ENCODE measurements around the gene GNAO1.

GNAO1 gene

GRCh38 chr16:56262551-56263245 lies 71.4 kb downstream of the GNAO1 start:
- Mint-ChIP-seq H3K27ac (no peak overlapping the region), H3K9me3 (no peaks in the 10 kb centered on the region)
- ATAC-seq, result no peak

GRCh38 chr16:56263711-56264608 lies 72.7 kb downstream of the GNAO1 start:
- ATAC-seq, result no peak
- peaks cover 15% of the 10 kb centered on the region for H3K4me1 Mint-ChIP-seq
- peaks cover 12% of the 10 kb centered on the region for H3K27me3 Mint-ChIP-seq
- H3K9me3 Mint-ChIP-seq, result no peaks in the 10 kb centered on the region
- no peak overlapping the region for H3K4me3 Mint-ChIP-seq
- H3K36me3 Mint-ChIP-seq, result no peaks in the 10 kb centered on the region
- no peak overlapping the region for H3K27ac Mint-ChIP-seq

More at GRCh38 chr16:56262551-56263245, 71.4 kb downstream of the GNAO1 start:
- Mint-ChIP-seq H3K27me3 (no peaks in the 10 kb centered on the region), H3K4me1 (peaks cover 15% of the 10 kb centered on the region), H3K36me3 (no peaks in the 10 kb centered on the region), H3K4me3 (no peak overlapping the region)

GRCh38 chr16:56264609-56264972 lies 73.3 kb downstream of the GNAO1 start:
- Mint-ChIP-seq H3K9me3 (no peaks in the 10 kb centered on the region), H3K27ac (no peak overlapping the region), H3K4me1 (peaks cover 15% of the 10 kb centered on the region), H3K4me3 (no peak overlapping the region), H3K36me3 (no peaks in the 10 kb centered on the region), H3K27me3 (peaks cover 19% of the 10 kb centered on the region)
- no peak for ATAC-seq

- Mint-ChIP-seq H3K9me3 (no peaks in the 10 kb centered on the region), H3K4me1 (peaks cover 15% of the 10 kb centered on the region), H3K36me3 (no peaks in the 10 kb centered on the region), H3K27ac (no peak overlapping the region), H3K4me3 (no peak overlapping the region), H3K27me3 (peaks cover 20% of the 10 kb centered on the region)
- ATAC-seq, result no peak
Observed at GRCh38 chr16:56265184-56265583, 73.9 kb downstream of the GNAO1 start.

- Mint-ChIP-seq H3K27ac (no peak overlapping the region), H3K36me3 (no peaks in the 10 kb centered on the region), H3K9me3 (no peaks in the 10 kb centered on the region), H3K27me3 (peaks cover 23% of the 10 kb centered on the region), H3K4me1 (peaks cover 15% of the 10 kb centered on the region), H3K4me3 (no peak overlapping the region)
- no peak for ATAC-seq
Observed at GRCh38 chr16:56265746-56266145, 74.5 kb downstream of the GNAO1 start.

GRCh38 chr16:56266641-56267607 lies 75.6 kb downstream of the GNAO1 start:
- Mint-ChIP-seq H3K4me3 (no peak overlapping the region), H3K9me3 (no peaks in the 10 kb centered on the region), H3K4me1 (peaks cover 14% of the 10 kb centered on the region), H3K27ac (no peak overlapping the region), H3K27me3 (peaks cover 28% of the 10 kb centered on the region), H3K36me3 (no peaks in the 10 kb centered on the region)
- no peak for ATAC-seq

GRCh38 chr16:56267888-56268287 lies 76.6 kb downstream of the GNAO1 start:
- H3K9me3 Mint-ChIP-seq, result no peaks in the 10 kb centered on the region
- peaks cover 28% of the 10 kb centered on the region for H3K27me3 Mint-ChIP-seq
- no peak overlapping the region for H3K27ac Mint-ChIP-seq
- H3K36me3 Mint-ChIP-seq, result no peaks in the 10 kb centered on the region
- no peak for ATAC-seq
- peaks cover 4% of the 10 kb centered on the region for H3K4me1 Mint-ChIP-seq
- H3K4me3 Mint-ChIP-seq, result no peak overlapping the region

- H3K4me1 Mint-ChIP-seq, result no peaks in the 10 kb centered on the region
- no peaks in the 10 kb centered on the region for H3K36me3 Mint-ChIP-seq
- ATAC-seq, result no peak
- no peaks in the 10 kb centered on the region for H3K9me3 Mint-ChIP-seq
- no peak overlapping the region for H3K27ac Mint-ChIP-seq
- H3K4me3 Mint-ChIP-seq, result no peak overlapping the region
- H3K27me3 Mint-ChIP-seq, result peaks cover 32% of the 10 kb centered on the region
Observed at GRCh38 chr16:56268799-56269198, 77.5 kb downstream of the GNAO1 start.

GRCh38 chr16:56269281-56269680 lies 78.0 kb downstream of the GNAO1 start:
- no peak for ATAC-seq
- Mint-ChIP-seq H3K27ac (no peak overlapping the region), H3K4me3 (no peak overlapping the region), H3K4me1 (no peaks in the 10 kb centered on the region), H3K36me3 (no peaks in the 10 kb centered on the region), H3K27me3 (peaks cover 37% of the 10 kb centered on the region), H3K9me3 (peaks cover 3% of the 10 kb centered on the region)

- H3K4me3 Mint-ChIP-seq, result no peak overlapping the region
- peaks cover 45% of the 10 kb centered on the region for H3K27me3 Mint-ChIP-seq
- H3K27ac Mint-ChIP-seq, result no peak overlapping the region
- no peaks in the 10 kb centered on the region for H3K4me1 Mint-ChIP-seq
- H3K9me3 Mint-ChIP-seq, result peaks cover 5% of the 10 kb centered on the region
- ATAC-seq, result no peak
- H3K36me3 Mint-ChIP-seq, result no peaks in the 10 kb centered on the region
Observed at GRCh38 chr16:56269811-56270684, 78.8 kb downstream of the GNAO1 start.

GRCh38 chr16:56270828-56271227 lies 79.5 kb downstream of the GNAO1 start:
- H3K4me3 Mint-ChIP-seq, result no peak overlapping the region
- no peaks in the 10 kb centered on the region for H3K4me1 Mint-ChIP-seq
- H3K27me3 Mint-ChIP-seq, result peaks cover 53% of the 10 kb centered on the region
- ATAC-seq, result no peak
- no peak overlapping the region for H3K27ac Mint-ChIP-seq
- peaks cover 5% of the 10 kb centered on the region for H3K9me3 Mint-ChIP-seq
- H3K36me3 Mint-ChIP-seq, result no peaks in the 10 kb centered on the region

- H3K27ac Mint-ChIP-seq, result no peak overlapping the region
- no peaks in the 10 kb centered on the region for H3K4me1 Mint-ChIP-seq
- H3K9me3 Mint-ChIP-seq, result peaks cover 5% of the 10 kb centered on the region
- H3K4me3 Mint-ChIP-seq, result no peak overlapping the region
- no peak for ATAC-seq
- H3K27me3 Mint-ChIP-seq, result peaks cover 55% of the 10 kb centered on the region
- H3K36me3 Mint-ChIP-seq, result no peaks in the 10 kb centered on the region
Observed at GRCh38 chr16:56272583-56272894, 81.2 kb downstream of the GNAO1 start.

GRCh38 chr16:56273615-56274014 lies 82.3 kb downstream of the GNAO1 start:
- Mint-ChIP-seq H3K27ac (no peak overlapping the region), H3K36me3 (no peaks in the 10 kb centered on the region)
- no peak for ATAC-seq

GRCh38 chr16:56274369-56274768 lies 83.1 kb downstream of the GNAO1 start:
- Mint-ChIP-seq H3K36me3 (no peaks in the 10 kb centered on the region), H3K27ac (no peak overlapping the region), H3K4me1 (peaks cover 10% of the 10 kb centered on the region)

More at GRCh38 chr16:56273615-56274014, 82.3 kb downstream of the GNAO1 start:
- H3K4me1 Mint-ChIP-seq, result peaks cover 2% of the 10 kb centered on the region
- peaks cover 5% of the 10 kb centered on the region for H3K9me3 Mint-ChIP-seq
- H3K27me3 Mint-ChIP-seq, result peaks cover 46% of the 10 kb centered on the region
- no peak overlapping the region for H3K4me3 Mint-ChIP-seq

More at GRCh38 chr16:56274369-56274768, 83.1 kb downstream of the GNAO1 start:
- Mint-ChIP-seq H3K9me3 (peaks cover 5% of the 10 kb centered on the region), H3K4me3 (no peak overlapping the region), H3K27me3 (peaks cover 39% of the 10 kb centered on the region)
- no peak for ATAC-seq

Data from stimulated activated memory B cell treated with anti-CD40 and anti-IgM and Interleukin-4, amounts not matched to agents 10 μg/mL and 1 μg/mL and 100 μg/mL, for 72 hours (primary cell).